GM15510 (cell line): Measurements from ENCODE around the gene ZDHHC12.

Experiments used
- POLR2A ChIP-seq: IDR thresholded peaks from 3 replicates; pipeline ENCODE4 v1.6.1; 2011; ENCODE audit warnings: borderline replicate concordance; ENCODE audit not compliant: insufficient read length; ENCODE audit errors: extremely low read depth

The ZDHHC12 gene

GRCh38 chr9:128743421-128743820 is 19.5 kb upstream of the ZDHHC12 start:
- TF ChIP-seq POLR2A = no peak

- TF ChIP-seq POLR2A = no peak
Observed at GRCh38 chr9:128742401-128742800, 18.5 kb upstream of the ZDHHC12 start.

- no peak for TF ChIP-seq POLR2A
Observed at GRCh38 chr9:128735373-128735772, 11.4 kb upstream of the ZDHHC12 start.

- no peak for TF ChIP-seq POLR2A
Observed at GRCh38 chr9:128733256-128733655, 9.3 kb upstream of the ZDHHC12 start.

GRCh38 chr9:128732576-128732975 is 8.6 kb upstream of the ZDHHC12 start:
- no peak for TF ChIP-seq POLR2A

GRCh38 chr9:128731691-128732090 is 7.8 kb upstream of the ZDHHC12 start:
- no peak for TF ChIP-seq POLR2A

- TF ChIP-seq POLR2A = no peak
Observed at GRCh38 chr9:128731093-128731492, 7.2 kb upstream of the ZDHHC12 start.

- no peak for TF ChIP-seq POLR2A
Observed at GRCh38 chr9:128729766-128730517, 6.0 kb upstream of the ZDHHC12 start.

GRCh38 chr9:128729302-128729701 is 5.4 kb upstream of the ZDHHC12 start:
- TF ChIP-seq POLR2A = no peak

- TF ChIP-seq POLR2A = no peak
Observed at GRCh38 chr9:128728298-128728697, 4.4 kb upstream of the ZDHHC12 start.

GRCh38 chr9:128727640-128728248 is 3.8 kb upstream of the ZDHHC12 start:
- TF ChIP-seq POLR2A = no peak

- no peak for TF ChIP-seq POLR2A
Observed at GRCh38 chr9:128724744-128725211, 851 bp upstream of the ZDHHC12 start.

- no peak for TF ChIP-seq POLR2A
Observed at GRCh38 chr9:128723352-128723865, 518 bp downstream of the ZDHHC12 start.

- TF ChIP-seq POLR2A = no peak
Observed at GRCh38 chr9:128722380-128723351, 1.3 kb downstream of the ZDHHC12 start.
